Measurements from ENCODE around the gene KLF6.

Gene KLF6

DNA sequence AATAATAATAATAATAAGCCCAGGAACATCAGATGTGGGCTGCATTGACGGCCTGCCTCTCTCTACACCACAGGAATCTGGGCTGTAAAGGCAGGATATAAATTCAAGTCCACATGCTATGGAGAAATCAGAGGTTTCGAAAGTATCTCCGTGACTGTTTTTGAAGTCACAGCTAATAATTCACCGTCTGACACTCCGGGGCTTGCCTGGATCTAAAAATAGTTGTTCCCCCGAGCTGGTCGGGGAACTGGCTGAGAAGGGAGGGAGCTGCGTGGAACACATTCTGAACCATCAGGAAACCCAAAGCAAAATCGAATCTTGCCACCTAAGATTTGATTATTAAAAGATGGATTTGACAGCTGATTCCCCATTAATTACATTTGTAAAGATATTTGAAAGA, 35.4 kb downstream of the KLF6 start:
- no peak overlapping the region for H3K4me3 ChIP-seq (ENCODE audit: low read depth, low read length)
- TF ChIP-seq, protein P1, sequence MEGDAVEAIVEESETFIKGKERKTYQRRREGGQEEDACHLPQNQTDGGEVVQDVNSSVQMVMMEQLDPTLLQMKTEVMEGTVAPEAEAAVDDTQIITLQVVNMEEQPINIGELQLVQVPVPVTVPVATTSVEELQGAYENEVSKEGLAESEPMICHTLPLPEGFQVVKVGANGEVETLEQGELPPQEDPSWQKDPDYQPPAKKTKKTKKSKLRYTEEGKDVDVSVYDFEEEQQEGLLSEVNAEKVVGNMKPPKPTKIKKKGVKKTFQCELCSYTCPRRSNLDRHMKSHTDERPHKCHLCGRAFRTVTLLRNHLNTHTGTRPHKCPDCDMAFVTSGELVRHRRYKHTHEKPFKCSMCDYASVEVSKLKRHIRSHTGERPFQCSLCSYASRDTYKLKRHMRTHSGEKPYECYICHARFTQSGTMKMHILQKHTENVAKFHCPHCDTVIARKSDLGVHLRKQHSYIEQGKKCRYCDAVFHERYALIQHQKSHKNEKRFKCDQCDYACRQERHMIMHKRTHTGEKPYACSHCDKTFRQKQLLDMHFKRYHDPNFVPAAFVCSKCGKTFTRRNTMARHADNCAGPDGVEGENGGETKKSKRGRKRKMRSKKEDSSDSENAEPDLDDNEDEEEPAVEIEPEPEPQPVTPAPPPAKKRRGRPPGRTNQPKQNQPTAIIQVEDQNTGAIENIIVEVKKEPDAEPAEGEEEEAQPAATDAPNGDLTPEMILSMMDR (IDR thresholded peaks at IDR 0.05; ENCODE audit: low read depth, low read length, missing control alignments) = no peak
- DNase-seq (ENCODE audit: low read depth) = no peak

DNA sequence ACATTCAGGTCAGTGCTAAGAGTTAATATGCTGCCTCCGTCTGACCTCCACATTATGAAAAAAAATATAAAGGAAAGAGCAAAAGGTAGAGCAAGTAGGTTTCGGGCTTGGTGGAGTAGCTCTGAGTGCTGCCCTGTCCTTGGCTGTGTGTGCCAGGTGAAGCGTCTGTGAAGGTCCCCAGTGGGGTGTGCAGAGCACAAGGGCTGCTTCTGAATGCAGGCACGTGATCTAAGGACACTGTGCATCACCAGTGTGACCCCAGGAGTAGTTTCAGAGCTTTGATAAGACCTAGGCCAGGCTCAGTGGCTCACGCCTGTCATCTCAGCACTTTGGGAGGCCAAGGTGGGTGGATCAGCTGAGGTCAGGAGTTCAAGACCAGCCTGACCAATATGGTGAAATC, 36.0 kb downstream of the KLF6 start:
- DNase-seq (ENCODE audit: low read depth) = no peak
- no peak overlapping the region for H3K4me3 ChIP-seq (ENCODE audit: low read depth, low read length)
- TF ChIP-seq, protein P1 (IDR thresholded peaks at IDR 0.05; ENCODE audit: low read depth, low read length, missing control alignments) = no peak

DNA sequence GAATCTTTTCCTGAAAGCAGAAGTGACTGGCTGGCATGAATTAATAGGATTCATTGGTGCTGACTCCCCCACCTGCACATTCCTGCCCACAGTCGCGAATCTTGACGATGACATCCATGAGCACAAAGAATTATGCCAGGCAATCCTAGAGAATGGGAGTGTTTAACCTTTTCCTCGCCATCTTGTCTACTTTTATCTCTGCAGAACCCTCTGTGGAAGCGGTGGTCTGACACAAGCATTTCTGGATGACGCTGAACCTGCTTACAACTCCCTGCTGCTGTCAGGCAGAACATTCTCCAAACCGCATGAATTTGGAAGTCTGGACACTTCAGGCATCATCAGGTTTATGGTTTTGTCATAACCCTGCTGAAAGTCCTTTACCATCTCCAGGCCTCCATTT, 36.5 kb downstream of the KLF6 start:
- DNase-seq (ENCODE audit: low read depth) = no peak
- TF ChIP-seq, protein P1 (IDR thresholded peaks at IDR 0.05; ENCODE audit: low read depth, low read length, missing control alignments) = no peak
- H3K4me3 ChIP-seq (ENCODE audit: low read depth, low read length) = no peak overlapping the region

DNA sequence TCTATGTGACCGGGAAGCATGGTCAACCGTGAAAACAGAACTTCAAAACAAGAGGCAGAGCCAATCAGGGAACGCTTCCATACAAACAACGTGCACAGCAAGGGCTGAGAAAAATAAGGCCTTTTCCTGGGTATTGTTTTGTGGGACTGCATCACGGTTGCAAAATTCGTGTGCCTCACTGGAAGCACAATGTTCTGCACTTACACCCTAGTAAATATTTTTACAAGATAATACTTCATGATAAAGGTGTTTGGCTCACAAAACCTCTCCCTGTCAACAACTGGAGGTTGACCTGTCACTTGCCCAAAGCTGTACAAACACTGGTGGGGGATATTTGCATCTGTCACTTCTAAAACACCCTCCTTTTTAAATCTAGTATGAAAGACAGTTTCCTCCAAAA, 37.0 kb downstream of the KLF6 start:
- no peak overlapping the region for H3K4me3 ChIP-seq (ENCODE audit: low read depth, low read length)
- TF ChIP-seq, protein P1 (IDR thresholded peaks at IDR 0.05; ENCODE audit: low read depth, low read length, missing control alignments) = no peak
- DNase-seq (ENCODE audit: low read depth) = no peak

DNA sequence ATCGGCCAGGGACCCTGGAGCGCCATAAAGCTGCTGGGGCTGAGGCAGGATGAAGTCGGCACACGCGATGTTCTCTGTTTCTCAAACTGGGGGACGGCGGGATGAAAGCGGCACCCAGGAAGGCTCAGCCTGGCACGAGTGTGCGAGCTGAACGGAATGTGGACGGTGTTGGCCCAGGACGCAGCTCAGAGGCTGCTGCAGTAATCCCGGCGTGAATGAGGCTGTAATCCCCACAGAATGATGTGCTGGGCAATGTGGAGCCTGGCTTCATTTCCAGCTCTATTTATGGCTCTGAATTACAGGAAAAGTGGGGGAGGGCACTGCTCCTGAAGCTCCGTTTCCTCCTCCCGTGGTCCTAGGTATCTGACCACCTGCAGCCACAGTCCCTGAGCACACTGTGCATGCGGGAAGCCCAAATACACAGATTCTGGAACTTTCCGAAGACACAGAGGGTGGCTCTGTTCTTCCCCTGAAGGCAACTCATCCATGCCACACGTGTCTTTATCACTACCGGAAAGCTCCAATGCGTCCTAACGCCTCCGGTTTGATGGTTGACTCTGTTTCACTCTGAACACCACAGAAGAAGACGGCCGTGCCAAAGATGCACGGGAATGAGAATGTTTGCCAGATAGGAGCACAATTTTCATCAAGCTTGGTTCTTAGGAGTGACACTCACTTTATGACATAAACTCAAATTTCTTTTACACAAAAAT, 37.6 kb downstream of the KLF6 start:
- no peak for DNase-seq (ENCODE audit: low read depth)
- TF ChIP-seq, protein P1 (IDR thresholded peaks at IDR 0.05; ENCODE audit: low read depth, low read length, missing control alignments) = no peak
- H3K4me3 ChIP-seq (ENCODE audit: low read depth, low read length) = no peak overlapping the region

DNA sequence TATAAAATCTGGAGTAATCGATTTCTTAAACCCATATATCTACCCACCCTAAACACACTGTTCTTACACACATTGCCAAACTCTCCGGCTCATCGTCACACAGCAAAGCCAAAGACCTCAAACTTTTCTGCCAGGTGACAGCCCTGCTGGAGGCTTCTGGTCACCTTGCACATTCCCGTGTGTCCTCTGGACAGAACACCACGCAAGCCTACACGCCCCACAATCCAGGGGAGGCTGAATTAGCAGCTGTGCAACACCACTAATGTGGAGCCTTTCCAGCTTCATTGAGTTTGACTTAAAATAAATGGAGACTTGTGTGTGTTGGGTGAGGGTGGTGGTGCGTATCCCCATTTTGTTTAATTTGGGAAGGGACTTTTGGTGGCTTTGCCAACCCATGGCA, 38.4 kb downstream of the KLF6 start:
- no peak for DNase-seq (ENCODE audit: low read depth)
- H3K4me3 ChIP-seq (ENCODE audit: low read depth, low read length) = no peak overlapping the region
- TF ChIP-seq, protein P1 (IDR thresholded peaks at IDR 0.05; ENCODE audit: low read depth, low read length, missing control alignments) = no peak

DNA sequence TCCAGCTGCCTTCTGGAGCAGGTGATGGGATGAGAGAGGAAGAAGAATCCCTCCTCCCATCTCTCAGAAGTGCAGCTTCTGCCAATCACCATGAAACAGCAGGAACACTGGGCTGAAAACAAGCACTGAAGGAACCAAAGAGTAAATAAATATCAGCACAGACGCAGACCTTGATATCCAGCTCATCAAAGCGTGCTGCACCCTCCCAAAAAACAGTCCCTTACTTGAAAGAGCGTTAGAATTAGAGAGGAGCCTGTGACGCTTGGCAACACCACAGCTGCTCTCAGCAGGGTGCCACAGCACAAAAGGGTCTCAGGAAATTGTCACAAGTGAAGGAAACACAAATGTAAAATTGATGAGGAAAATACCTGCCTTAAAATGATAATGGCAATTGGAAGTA, 39.5 kb downstream of the KLF6 start:
- H3K4me3 ChIP-seq (ENCODE audit: low read depth, low read length) = no peak overlapping the region
- no peak for DNase-seq (ENCODE audit: low read depth)
- TF ChIP-seq, protein P1 (IDR thresholded peaks at IDR 0.05; ENCODE audit: low read depth, low read length, missing control alignments) = no peak

Data from GM12864 (cell line).